MM.1S (cell line): ENCODE measurements around the gene KLF8.

Experiments used
- DNase-seq: peaks from one replicate; pipeline ENCODE4 v3.0.0-alpha.2; 2015
- H2AFZ ChIP-seq: fragments of 300-600 bp; sonication (generic); 2 replicates; pipeline ENCODE4 v1.6.0; 2016; ENCODE audit warnings: antibody characterized with exemption, low read length
- H3F3A ChIP-seq: fragments of 300-600 bp; sonication (generic); 2 replicates; pipeline ENCODE4 v1.6.1; 2016; ENCODE audit warnings: mild to moderate bottlenecking, antibody characterized with exemption, low read length, moderate library complexity, mixed read lengths; ENCODE audit not compliant: insufficient read depth
- H3K27ac ChIP-seq: fragments of 300-600 bp; sonication (generic); 2 replicates; pipeline ENCODE4 v1.5.1; 2016; ENCODE audit warnings: mild to moderate bottlenecking, low read length
- H3K27me3 ChIP-seq: fragments of 300-600 bp; sonication (generic); replicated peaks from 2 replicates; pipeline ENCODE4 v1.6.0; 2016; ENCODE audit warnings: low read length; ENCODE audit not compliant: insufficient read depth
- H3K36me3 ChIP-seq: fragments of 300-600 bp; sonication (generic); replicated peaks from 2 replicates; pipeline ENCODE4 v1.6.1; 2016; ENCODE audit warnings: mild to moderate bottlenecking, low read length, mixed read lengths; ENCODE audit not compliant: insufficient read depth
- H3K4me1 ChIP-seq: fragments of 300-600 bp; sonication (generic); 2 replicates; pipeline ENCODE4 v1.6.1; 2016; ENCODE audit warnings: low read length, mixed read lengths
- H3K4me2 ChIP-seq: fragments of 300-600 bp; sonication (generic); 2 replicates; pipeline ENCODE4 v1.6.0; 2016; ENCODE audit warnings: low read depth, low read length
- H3K4me3 ChIP-seq: fragments of 300-600 bp; sonication (generic); 2 replicates; pipeline ENCODE4 v1.5.1; 2016; ENCODE audit warnings: low read length, mixed read lengths
- H3K79me2 ChIP-seq: fragments of 300-600 bp; sonication (generic); 2 replicates; pipeline ENCODE4 v1.6.1; 2016; ENCODE audit warnings: mixed run types, low read length, mixed read lengths
- H3K9ac ChIP-seq: fragments of 300-600 bp; sonication (generic); 2 replicates; pipeline ENCODE4 v1.6.1; 2016; ENCODE audit warnings: low read length, mixed read lengths
- H3K9me2 ChIP-seq: fragments of 300-600 bp; sonication (generic); replicated peaks from 2 replicates; pipeline ENCODE4 v1.6.1; 2016; ENCODE audit warnings: mild to moderate bottlenecking, low read length, mixed read lengths; ENCODE audit not compliant: insufficient read depth
- H3K9me3 ChIP-seq: fragments of 300-600 bp; sonication (generic); replicated peaks from 2 replicates; pipeline ENCODE4 v1.6.1; 2016; ENCODE audit warnings: mild to moderate bottlenecking, low read length, mixed read lengths; ENCODE audit not compliant: insufficient read depth
- H4K20me1 ChIP-seq: fragments of 300-600 bp; sonication (generic); 2 replicates; pipeline ENCODE4 v1.6.1; 2016; ENCODE audit warnings: mild to moderate bottlenecking, low read length, moderate library complexity, mixed read lengths; ENCODE audit not compliant: insufficient read depth
- CTCF ChIP-seq: fragments of 300-600 bp; sonication (generic); IDR thresholded peaks from 2 replicates; pipeline ENCODE4 v1.5.1; 2016; ENCODE audit warnings: antibody characterized with exemption, low read length, mixed read lengths
- EZH2 ChIP-seq: fragments of 300-600 bp; sonication (generic); optimal IDR thresholded peaks from 2 replicates; pipeline ENCODE3; 2017; ENCODE audit warnings: low read depth, mild to moderate bottlenecking, antibody characterized with exemption, low read length, mixed read lengths
- EZH2phosphoT487 ChIP-seq: fragments of 300-600 bp; sonication (generic); IDR thresholded peaks from 2 replicates; pipeline ENCODE4 v1.6.1; 2018; ENCODE audit warnings: antibody characterized with exemption, low read length

Gene KLF8

GRCh38 chrX:56318076-56318475 lies 85.9 kb downstream of the KLF8 start:
- Histone ChIP-seq H3K27me3 (no peaks in the 10 kb centered on the region), H3F3A (no peaks in the 10 kb centered on the region), H2AFZ (no peak overlapping the region), H3K4me3 (no peak overlapping the region), H3K79me2 (no peaks in the 10 kb centered on the region), H3K9me2 (no peaks in the 10 kb centered on the region), H3K4me2 (no peak overlapping the region), H3K9me3 (no peaks in the 10 kb centered on the region), H3K4me1 (no peaks in the 10 kb centered on the region), H3K27ac (no peak overlapping the region), H3K9ac (no peak overlapping the region), H3K36me3 (no peaks in the 10 kb centered on the region), H4K20me1 (no peaks in the 10 kb centered on the region)
- TF ChIP-seq CTCF, result no peak
- TF ChIP-seq EZH2phosphoT487, result no peak
- TF ChIP-seq EZH2, result no peak
- no peak for DNase-seq

- no peaks in the 10 kb centered on the region for H3K36me3 ChIP-seq
- no peaks in the 10 kb centered on the region for H3K27me3 ChIP-seq
- H3K4me2 ChIP-seq, result no peak overlapping the region
- DNase-seq, result no peak
- H3K4me3 ChIP-seq, result no peak overlapping the region
- no peaks in the 10 kb centered on the region for H3F3A ChIP-seq
- H3K9me2 ChIP-seq, result no peaks in the 10 kb centered on the region
- H3K9me3 ChIP-seq, result no peaks in the 10 kb centered on the region
- H4K20me1 ChIP-seq, result no peaks in the 10 kb centered on the region
- TF ChIP-seq CTCF (no peak), EZH2 (no peak), EZH2phosphoT487 (no peak)
- no peaks in the 10 kb centered on the region for H3K4me1 ChIP-seq
- H3K27ac ChIP-seq, result no peak overlapping the region
- H3K9ac ChIP-seq, result no peak overlapping the region
- no peak overlapping the region for H2AFZ ChIP-seq
- no peaks in the 10 kb centered on the region for H3K79me2 ChIP-seq
Observed at GRCh38 chrX:56319165-56319564, 87.0 kb downstream of the KLF8 start.
